NCI-H446 (cell line): ENCODE data around the gene MED1.
A peak's percentile ranks its signal among the peaks of the same experiment; 100 is the strongest.
"Not testable (repeated sequence)": the region's sequence is repeated elsewhere in the genome, so short reads cannot be mapped to it uniquely, and the experiment has no call there.

Experiments used
- DNase-seq, 2 experiments: peaks; one replicate each; lab custom pipeline; 2025; lab: John Stamatoyannopoulos, UW

The MED1 gene

DNA sequence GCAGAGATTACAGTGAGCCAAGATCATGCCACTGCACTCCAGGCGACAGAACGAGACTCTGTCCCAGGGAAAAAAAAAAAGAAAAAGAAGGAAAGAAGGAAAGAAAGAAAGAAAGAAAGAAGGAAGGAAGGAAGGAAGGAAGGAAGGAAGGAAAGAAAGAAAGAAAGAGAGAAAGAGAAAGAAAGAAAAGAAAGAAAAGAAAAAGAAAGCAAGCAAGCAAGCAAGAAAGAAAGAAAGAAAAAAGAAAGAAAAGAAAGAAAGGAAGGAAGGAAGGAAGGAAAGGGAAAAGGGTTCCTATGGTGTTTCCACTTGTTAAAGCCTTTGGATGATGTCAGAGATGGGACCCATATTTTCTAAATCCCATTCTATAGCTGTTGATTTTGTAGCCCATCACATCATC lies 11.2 kb downstream of the MED1 start:
- DNase-seq = not testable (repeated sequence)

DNA sequence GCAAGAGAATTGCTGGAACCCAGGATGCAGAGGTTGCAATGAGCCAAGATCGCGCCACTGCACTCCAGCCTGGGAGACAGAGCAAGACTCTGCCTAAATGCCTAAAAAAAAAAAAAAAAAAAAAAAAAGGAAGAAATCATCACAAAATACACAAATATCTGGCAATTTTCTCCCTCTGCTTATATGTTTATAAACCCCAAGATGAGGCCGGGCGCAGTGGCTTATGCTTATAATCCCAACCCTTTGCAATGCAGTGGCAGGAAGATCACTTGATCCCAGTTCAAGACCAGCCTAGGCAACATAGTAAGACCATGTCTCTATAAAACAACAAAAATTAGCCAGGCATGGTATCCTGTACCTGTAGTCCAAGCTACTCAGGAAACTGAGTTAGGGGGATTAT lies 21.5 kb downstream of the MED1 start:
- DNase-seq = no peak

DNA sequence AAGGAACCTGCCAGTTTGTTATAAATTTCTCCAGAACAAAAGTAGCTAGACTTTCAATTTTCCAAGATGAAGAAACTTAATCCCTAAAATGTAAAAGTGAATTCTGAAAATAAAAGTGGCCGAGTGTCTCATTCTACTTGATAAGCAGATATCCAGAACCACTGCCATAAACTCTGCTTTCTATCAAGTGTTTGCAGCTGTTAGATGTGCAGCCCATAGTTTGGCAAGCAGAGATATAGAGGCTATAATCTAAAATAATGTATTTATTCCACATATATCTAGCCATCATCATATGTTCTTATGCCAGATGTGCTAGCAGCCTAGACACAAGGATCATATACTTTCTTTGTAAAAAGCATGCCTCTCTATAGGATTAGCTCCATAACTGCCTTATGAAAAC lies 34.9 kb downstream of the MED1 start:
- no peak for DNase-seq

DNA sequence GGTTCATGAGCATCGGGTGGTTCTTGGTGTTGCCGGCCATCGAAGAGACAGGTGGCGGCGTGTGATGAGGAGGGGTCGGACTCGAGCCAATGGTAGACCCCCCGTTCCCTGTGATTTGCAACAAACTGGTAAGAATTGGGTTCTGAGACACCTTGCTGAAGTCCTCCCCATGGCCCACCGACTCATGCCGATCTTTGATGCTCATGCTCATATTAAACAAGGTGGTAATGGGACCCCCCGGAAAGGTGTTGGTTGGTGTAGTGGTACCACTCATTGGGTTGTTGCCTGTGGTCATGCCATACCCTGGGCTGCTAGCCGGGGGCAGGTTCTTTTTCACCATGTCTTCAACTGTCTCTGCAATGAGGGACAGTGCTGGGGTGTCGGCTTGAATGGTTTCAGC lies 40.8 kb downstream of the MED1 start:
- no peak for DNase-seq

DNA sequence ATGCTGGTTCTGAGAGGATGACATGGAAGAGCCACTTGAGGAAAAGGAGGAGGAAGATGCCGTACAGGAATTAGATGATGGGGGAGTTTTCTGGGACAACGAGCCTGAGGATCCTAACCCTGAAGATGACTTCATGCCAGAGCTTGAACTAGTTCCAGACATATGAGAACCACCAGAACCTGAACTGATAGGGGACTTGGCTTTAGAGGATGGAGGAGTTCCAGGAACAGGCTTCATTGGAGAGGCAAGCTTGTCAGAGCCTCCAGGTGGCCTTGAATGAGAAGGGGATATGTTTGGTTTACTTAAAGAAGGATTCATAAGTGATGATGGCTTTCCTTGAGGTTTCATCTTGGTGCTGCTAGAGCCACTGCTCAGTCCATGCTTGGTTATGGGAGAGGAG lies 42.7 kb downstream of the MED1 start:
- no peak for DNase-seq

DNA sequence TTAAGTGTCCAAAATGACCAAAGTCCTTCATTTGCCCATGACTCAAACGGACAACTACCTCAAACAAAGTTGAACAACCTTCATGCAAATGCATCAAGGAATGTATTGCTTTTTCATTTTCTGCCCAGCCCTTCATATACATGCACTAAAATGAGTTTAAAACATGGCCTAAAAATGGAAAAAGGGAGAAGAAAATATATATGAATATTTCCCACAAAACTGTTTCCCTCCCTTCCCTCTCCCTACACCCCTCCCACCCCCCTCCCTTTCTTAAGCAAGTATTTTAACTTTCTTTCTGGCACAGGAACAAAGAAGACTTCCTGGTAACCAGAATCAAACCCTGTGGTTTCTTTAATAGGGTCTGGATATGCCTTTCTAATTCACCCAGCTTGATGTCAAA lies 44.1 kb downstream of the MED1 start:
- no peak for DNase-seq

DNA sequence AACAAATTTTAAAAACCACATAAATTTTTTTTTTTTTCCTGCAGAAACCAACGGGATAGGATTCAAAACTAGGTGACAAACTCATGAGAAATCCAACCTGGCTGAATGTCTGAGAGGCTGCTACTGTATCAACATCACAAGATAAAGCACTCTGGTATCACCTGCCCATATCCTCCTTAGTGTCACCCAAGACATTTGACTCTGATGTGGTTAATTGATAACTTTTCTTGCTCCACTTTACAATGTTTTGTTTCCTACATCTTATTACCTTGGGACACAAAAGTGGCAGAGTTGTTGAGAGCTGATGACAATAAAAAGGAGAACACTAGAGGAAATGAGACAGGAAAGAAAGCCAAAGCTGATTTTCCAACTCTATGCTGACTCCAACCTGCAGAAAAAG lies 45.6 kb downstream of the MED1 start:
- DNase-seq = no peak

DNA sequence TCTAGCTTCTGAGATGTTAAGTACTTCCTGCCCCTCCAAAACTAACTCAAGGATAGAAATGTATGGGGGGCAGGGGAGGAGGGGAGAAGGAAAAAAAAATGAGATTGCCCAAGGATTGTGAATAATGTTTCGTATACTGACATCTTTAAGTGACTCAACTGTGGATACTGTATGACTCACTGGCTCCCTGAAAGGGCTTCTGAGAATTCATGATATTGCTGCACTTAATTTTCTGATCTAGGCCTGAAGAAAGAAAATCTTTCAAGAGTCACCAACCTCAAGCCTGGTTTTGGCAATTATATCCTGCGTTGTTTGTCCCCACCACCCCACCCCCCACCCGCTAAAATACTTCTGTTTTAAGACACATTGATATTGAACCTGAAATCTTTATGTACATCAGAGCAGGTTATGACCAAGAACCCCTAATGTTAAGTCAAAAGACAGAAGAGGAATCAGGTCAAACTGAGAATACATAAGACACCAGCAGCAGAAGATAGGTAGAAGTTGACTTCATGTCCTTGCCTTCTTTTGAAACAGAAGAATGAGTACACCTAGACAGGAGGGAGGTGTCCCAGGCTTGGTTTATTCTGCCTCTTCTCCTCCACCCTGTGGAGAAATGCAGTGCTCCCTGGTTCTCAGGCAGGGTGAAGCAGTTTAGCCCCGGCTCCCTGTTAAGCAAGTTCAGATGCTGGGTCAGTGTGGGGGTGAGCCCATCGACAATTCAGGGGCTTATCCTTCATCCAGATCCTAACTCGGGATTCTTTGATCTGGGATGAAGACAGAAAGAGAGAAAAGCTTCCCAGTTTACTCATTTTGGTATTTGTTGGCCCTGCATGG lies 46.3 kb downstream of the MED1 start:
- no peak for DNase-seq

DNA sequence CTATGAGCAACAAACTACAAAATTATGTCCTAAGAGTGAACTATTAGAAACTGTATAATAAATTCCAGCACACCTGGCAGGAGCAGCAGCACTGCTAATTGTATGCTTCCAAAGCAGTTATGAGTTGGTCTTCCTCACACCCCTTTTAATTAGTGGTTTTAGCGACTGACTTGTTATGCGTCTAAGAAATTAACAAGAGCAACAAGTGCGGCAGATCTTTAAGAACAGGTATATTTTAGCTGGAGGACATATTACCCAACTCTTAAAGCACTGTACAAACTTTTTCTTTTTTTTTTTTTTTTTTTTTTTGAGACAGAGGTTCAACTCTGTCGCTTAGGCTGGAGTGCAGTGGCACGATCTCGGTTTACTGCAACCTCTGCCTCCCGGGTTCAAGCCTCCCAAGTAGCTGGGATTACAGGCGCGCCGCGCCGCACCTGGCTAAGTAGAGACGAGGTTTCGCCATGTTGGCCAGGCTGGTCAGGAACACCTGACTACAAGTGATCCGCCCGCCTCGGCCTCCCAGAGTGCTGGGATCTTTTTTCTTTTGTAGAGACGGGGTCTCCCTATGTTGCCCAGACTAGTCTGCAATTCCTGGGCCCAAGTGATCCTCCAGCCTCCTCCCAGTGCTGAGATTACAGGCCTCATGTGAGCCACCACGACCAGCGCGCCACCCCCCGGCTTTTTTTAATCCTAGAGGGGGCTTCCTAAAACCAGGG lies 48.0 kb downstream of the MED1 start:
- no peak for DNase-seq

DNA sequence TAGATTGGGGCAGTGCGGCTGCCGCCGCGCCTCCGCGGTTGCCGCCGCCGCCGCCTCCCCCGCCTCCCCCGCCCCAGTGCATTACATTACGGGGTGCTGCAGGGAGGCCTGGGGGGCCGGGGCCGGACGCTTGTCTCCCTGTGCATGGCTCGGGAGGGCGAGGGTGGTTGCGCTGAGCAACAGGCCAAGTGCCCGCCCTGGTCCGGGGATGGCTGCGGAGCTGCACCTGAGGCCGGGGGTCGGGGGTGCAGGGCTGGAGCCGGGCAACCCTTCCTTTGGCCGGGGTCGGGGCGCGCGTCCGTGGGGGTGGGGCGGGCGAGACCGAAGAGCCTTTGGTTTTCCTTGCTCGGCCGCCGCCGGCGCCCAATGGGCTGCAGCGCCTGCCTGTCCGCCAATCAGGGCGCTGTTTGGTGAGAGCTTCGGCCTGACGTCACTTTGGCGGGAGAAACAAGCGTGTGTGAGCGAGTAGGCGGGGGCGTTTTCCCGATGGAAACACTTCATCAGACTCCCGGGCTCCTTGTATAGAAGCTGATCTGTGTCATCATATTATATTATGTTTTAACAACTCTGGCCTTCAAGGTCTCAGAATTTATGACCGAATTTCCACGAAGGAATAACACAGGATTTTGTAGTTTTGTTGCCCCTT lies 48.7 kb downstream of the MED1 start:
- DNase-seq = peak; percentile 88 to 92

DNA sequence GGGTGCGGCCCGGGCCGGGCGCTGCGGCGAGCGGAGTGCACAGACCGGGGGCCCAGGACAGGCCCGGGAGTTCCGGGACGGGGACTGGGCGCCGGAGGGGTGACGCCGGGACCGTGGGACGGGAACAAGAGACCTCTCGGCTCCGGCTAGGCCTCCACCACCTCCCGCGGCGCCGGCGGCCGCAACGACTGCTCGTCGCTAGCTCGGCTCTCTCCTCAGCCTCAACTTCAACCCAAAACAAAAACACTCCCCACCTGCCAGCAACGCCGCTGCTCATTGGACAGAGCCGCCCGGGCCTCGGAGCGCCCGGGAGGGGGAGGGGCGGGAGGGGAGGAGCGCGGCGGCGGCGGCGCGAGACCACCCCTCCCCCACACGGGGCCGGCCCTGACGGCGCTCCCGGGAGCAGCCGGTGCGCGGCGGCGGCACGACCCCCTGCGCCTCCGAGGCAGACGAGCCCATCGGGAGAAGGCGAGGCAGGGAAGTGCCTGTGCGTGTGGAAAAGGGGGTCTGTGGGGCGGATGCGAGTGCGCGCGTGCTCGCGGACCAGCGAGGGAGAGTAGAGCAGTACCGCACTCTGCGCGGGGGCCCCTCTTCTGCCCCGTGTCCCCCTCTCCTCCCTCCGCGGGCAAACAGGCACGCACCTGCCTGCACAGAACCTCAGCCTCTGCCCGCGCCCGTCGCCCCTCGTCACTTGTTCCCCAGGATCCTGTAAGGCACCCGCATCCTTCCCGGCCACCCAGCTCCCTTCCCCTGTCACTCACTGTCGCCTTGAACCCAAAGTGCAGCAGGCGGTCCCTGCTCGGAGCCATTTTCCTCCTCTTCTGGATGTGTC lies 49.4 kb downstream of the MED1 start, which contains the start of gene FBXL20:
TSS of gene FBXL20 (minus strand) at position 215 of the 832 bp plus-strand sequence. CDS start 224 bp downstream, outside the sequence.
- DNase-seq = peak; percentile 58 to 87

DNA sequence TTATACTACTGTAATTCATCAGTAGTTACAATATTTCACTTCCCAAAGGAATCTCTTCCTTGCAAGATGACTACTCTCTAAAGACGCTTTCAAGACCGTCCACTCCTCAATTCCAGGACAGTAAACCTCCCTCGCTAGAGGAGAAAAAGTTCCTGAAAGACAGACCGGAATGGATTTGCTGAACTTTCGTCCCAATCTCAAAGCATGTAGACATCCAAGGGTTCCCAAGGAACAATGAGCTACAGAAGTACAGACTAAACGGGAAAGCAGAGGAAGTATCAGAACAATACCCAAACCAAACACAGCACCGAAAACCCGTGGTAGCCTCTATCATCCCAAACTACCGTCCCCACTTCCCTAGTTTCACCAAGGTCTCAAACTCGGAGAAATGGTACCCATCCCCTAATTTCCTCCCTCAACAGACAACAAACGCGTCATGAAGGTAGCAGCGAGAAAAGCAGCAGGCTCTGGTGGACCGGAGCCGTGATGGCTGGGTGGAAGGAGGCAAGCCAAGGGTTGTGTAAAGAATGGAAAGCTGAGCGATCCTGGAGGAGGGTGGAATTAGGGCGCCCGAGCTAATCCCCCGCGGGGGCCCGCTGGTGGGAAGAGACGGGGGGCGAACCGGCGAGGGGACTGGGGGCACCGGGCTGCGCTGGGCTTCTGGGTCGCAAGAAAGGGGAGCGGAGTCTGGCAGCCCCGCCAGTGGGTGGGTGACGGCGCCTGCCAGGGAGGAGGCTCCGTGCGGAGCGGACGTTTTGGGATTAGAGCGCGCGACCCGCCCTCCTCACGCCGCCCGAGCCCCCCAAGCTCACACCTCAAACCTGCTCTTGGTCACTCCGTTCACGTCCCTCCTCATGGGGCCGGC lies 50.3 kb downstream of the MED1 start:
- no peak for DNase-seq

DNA sequence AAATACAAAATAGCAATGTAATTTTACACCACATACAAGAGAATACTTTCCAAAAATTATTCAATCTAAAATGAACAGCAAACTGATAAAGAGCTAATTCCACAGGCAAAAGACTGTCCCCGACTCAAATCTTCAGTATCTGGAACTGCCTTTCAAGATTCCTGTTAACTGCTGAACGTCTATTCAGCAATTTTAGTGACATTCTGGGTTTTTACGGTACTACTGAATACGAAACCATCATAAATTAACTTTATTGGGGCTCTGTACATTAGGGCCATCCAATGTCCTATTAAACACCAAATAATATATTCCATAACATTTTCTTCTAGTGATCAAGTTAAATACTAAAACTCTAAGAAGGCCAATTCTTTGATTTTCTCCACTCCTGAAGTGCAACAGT lies 51.3 kb downstream of the MED1 start:
- DNase-seq = no peak

DNA sequence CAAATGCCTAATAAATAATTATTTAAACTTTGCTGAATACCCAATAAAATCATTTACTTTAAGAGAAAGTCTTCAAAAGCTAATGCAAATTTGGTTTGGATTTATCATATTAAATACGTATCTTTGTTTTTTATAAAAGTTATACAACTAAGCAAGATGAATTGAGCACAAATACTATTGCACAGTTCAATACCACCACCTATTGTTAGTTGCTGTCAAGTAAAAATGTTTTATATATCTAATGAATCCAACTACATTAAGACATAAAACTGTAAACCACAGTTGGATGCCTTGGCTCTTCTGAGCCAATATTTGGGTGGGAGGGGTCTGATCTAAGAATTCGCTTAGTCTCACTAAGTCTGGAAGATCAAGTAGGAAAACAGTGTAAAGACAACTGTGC lies 57.3 kb downstream of the MED1 start:
- DNase-seq = no peak

DNA sequence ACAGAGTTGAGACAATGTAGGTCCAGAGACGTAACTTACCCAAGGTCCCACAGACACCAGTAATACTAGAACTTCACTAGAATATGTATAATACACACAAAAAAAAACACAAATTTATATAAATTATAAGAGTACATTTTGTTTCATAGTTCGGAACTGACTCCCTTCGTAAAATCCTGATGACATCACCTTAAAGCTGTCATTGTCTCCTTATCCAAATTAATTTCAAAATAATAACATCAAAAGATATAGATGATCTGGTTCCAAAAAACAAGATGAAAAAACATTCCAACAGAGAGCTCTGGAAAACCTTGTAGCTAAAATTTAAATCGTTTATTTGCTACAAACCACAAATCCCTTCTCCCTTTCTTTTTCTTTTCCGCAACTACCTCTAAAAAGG lies 59.6 kb downstream of the MED1 start:
- DNase-seq = no peak

DNA sequence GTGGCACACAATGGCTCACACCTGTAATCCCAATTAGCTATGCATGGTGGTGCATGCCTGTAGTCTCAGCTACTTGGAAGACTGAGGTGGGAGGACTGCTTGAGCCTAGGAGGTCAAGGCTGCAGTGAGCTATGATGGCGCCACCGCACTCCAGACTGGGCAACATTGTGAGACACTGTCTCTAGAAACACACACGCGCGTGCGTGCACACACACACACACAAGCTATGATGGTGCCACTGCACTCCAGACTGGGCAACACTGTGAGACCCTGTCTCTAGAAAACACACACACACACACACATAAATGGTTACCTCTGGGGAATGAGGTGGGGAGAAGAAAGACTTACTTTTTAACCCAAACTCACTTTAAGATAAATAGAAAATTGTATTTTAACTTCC lies 66.0 kb downstream of the MED1 start:
- DNase-seq = no peak

DNA sequence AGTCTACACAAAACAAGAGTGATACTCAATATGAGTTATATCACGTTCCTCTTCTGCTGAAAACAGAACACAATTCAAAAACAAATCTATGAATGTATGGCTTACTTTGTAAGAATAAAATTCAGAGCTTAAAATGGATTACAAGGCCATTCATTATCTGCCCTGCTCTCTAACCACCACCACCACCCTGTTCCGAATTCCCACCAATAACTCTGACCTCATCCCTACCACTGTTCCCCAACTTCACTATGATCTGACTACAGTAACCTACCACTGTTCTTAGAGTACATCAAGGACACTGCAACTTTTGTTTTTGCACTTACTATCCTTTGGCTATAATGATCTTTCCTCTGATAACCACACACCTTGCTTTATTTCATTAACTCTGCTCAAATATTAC lies 70.9 kb downstream of the MED1 start:
- no peak for DNase-seq

DNA sequence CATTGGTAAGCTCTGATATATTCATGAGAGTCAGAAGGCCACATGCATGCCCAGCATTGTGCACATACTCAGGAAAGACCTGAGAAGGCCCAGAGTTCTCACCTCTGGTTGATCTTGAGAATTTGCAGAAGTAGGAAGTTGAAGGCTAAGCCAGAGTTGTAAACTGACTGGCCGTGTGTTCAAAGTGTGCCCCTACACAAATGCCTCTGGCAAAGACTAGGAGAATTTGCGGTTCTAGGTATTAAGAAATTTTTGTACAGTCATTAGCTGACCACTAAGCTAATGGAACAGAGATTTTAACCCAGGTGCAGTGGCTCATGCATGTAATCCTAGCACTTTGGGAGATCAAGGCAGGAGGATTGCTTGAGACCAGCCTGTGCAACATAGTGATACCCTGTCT lies 74.6 kb downstream of the MED1 start:
- no peak for DNase-seq

DNA sequence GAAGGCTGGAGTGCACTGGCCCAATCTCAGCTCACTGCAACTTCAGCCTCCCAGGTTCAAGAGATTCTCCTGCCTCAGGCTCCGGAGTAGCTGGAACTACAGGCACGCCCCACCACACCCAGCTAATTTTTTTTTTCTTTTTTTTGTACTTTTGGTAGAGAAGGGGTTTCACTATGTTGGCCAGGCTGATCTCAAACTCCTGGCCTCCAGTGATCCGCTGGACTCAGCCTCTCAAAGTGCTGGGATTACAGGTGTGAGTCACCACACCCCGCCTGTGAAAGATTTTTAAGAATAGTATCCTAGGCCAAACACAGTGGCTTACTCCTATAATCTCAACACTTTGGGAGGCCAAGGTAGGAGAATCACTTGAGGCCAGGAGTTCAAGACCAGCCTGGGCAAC lies 83.3 kb downstream of the MED1 start:
- not testable (repeated sequence) for DNase-seq

DNA sequence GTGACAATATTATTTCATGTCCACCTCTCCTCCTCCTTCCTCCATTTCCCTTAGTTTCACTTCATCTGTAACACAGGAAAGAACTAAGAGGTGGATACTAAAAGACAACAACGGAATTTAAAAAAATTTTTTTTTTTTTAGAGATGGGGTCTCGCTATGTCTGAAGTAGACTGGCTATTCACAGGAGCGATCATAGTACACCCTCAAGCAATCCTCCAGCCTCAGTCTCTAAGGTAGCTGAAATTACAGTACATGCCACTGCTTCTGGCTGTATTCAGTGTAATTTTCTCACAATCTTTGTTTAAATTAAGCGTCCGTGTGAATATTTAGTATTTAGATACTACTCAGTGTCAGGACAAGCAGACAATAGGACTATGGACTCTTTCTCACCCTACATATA lies 85.2 kb downstream of the MED1 start:
- DNase-seq = no peak

DNA sequence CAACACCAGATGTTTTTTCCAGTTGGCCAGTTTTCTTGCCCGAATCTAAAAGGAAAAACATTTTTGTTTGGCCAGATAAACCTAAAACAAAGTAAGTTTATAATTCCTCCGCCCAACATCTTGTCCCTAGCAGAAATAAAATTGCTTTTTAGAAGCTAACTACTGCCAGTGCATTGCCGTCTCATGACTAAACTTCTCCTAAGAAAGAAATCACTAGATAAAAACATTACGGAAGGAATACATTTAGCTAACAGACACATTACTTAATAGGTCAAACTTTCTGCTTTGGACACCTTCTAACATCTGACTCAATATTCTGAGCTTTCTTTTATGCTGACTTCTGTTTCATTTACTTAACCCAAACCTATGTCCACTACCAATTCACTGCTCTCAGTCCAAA lies 85.8 kb downstream of the MED1 start:
- no peak for DNase-seq
